ENCODE results near the gene NLGN3.

NLGN3 gene

GRCh38 chrX:71098951-71099506 is 45.6 kb upstream of the NLGN3 start:
- TF ChIP-seq CTCF (IDR thresholded peaks at IDR 0.05; ENCODE audit: extremely low read depth, insufficient read depth, missing control alignments): no peak
- in situ Hi-C loops (cut with MboI; ENCODE audit: low pct_unique_long_range_greater_than_20kb, low sequenced_read_pairs, unreplicated experiment): no loop called here
- DNase-seq (ENCODE audit: low spot score): no peak

- no peak for TF ChIP-seq CTCF (IDR thresholded peaks at IDR 0.05; ENCODE audit: extremely low read depth, insufficient read depth, missing control alignments)
- no peak for DNase-seq (ENCODE audit: low spot score)
- in situ Hi-C loops (cut with MboI; ENCODE audit: low pct_unique_long_range_greater_than_20kb, low sequenced_read_pairs, unreplicated experiment): no loop called here
These were observed 44.9 kb upstream of the NLGN3 start for GRCh38 chrX:71099736-71100135.

GRCh38 chrX:71100581-71101505 is 43.8 kb upstream of the NLGN3 start:
- in situ Hi-C loops (cut with MboI; ENCODE audit: low pct_unique_long_range_greater_than_20kb, low sequenced_read_pairs, unreplicated experiment): no loop called here
- no peak for TF ChIP-seq CTCF (IDR thresholded peaks at IDR 0.05; ENCODE audit: extremely low read depth, insufficient read depth, missing control alignments)

GRCh38 chrX:71102292-71102691 is 42.3 kb upstream of the NLGN3 start:
- in situ Hi-C loops (cut with MboI; ENCODE audit: low pct_unique_long_range_greater_than_20kb, low sequenced_read_pairs, unreplicated experiment): no loop called here
- no peak for DNase-seq (ENCODE audit: low spot score)
- no peak for TF ChIP-seq CTCF (IDR thresholded peaks at IDR 0.05; ENCODE audit: extremely low read depth, insufficient read depth, missing control alignments)

More at GRCh38 chrX:71100581-71101505, 43.8 kb upstream of the NLGN3 start:
- DNase-seq (ENCODE audit: low spot score): no peak

- in situ Hi-C loops (cut with MboI; ENCODE audit: low pct_unique_long_range_greater_than_20kb, low sequenced_read_pairs, unreplicated experiment): no loop called here
- no peak for TF ChIP-seq CTCF (IDR thresholded peaks at IDR 0.05; ENCODE audit: extremely low read depth, insufficient read depth, missing control alignments)
- DNase-seq (ENCODE audit: low spot score): peak; percentile 54
These were observed 41.3 kb upstream of the NLGN3 start for GRCh38 chrX:71103110-71103983.

- DNase-seq (ENCODE audit: low spot score): no peak
- no peak for TF ChIP-seq CTCF (IDR thresholded peaks at IDR 0.05; ENCODE audit: extremely low read depth, insufficient read depth, missing control alignments)
- in situ Hi-C loops (cut with MboI; ENCODE audit: low pct_unique_long_range_greater_than_20kb, low sequenced_read_pairs, unreplicated experiment): no loop called here
These were observed 39.0 kb upstream of the NLGN3 start for GRCh38 chrX:71105628-71106027.
